ENCODE data around the gene TSSK2.

Gene TSSK2

GRCh38 chr22:19122752-19123492, 8.2 kb upstream of the TSSK2 start:
- no peak for DNase-seq (ENCODE audit: low read depth in 2 of 3, low spot score in 2 of 3)

GRCh38 chr22:19123936-19124335, 7.2 kb upstream of the TSSK2 start:
- no peak for DNase-seq (ENCODE audit: low read depth in 2 of 3, low spot score in 2 of 3)

- no peak for DNase-seq (ENCODE audit: low read depth in 2 of 3, low spot score in 2 of 3)
Measured at GRCh38 chr22:19124377-19124776, 6.7 kb upstream of the TSSK2 start.

- no peak for DNase-seq (ENCODE audit: low read depth in 2 of 3, low spot score in 2 of 3)
Measured at GRCh38 chr22:19125011-19125410, 6.1 kb upstream of the TSSK2 start.

- DNase-seq (ENCODE audit: low read depth in 2 of 3, low spot score in 2 of 3): no peak
Measured at GRCh38 chr22:19125474-19126308, 5.4 kb upstream of the TSSK2 start.

- DNase-seq (ENCODE audit: low read depth in 2 of 3, low spot score in 2 of 3): no peak
Measured at GRCh38 chr22:19126309-19127273, 4.5 kb upstream of the TSSK2 start.

- no peak for DNase-seq (ENCODE audit: low read depth in 2 of 3, low spot score in 2 of 3)
Measured at GRCh38 chr22:19127329-19128008, 3.6 kb upstream of the TSSK2 start.

GRCh38 chr22:19128009-19128401, 3.1 kb upstream of the TSSK2 start:
- DNase-seq (ENCODE audit: low read depth in 2 of 3, low spot score in 2 of 3): no peak

- DNase-seq (ENCODE audit: low read depth in 2 of 3, low spot score in 2 of 3): no peak
Measured at GRCh38 chr22:19128946-19129727, 2.0 kb upstream of the TSSK2 start.

- no peak for DNase-seq (ENCODE audit: low read depth in 2 of 3, low spot score in 2 of 3)
Measured at GRCh38 chr22:19129871-19130270, 1.2 kb upstream of the TSSK2 start.

- DNase-seq (ENCODE audit: low read depth in 2 of 3, low spot score in 2 of 3): no peak
Measured at GRCh38 chr22:19131685-19132015, 542 bp downstream of the TSSK2 start.

- DNase-seq (ENCODE audit: low read depth in 2 of 3, low spot score in 2 of 3): no peak
Measured at GRCh38 chr22:19132153-19132552, 1.0 kb downstream of the TSSK2 start.

- DNase-seq (ENCODE audit: low read depth in 2 of 3, low spot score in 2 of 3): no peak
Measured at GRCh38 chr22:19132693-19133400, 1.7 kb downstream of the TSSK2 start.

GRCh38 chr22:19133561-19133960, 2.5 kb downstream of the TSSK2 start:
- no peak for DNase-seq (ENCODE audit: low read depth in 2 of 3, low spot score in 2 of 3)

- DNase-seq (ENCODE audit: low read depth in 2 of 3, low spot score in 2 of 3): no peak
Measured at GRCh38 chr22:19134176-19134831, 3.2 kb downstream of the TSSK2 start.

GRCh38 chr22:19134874-19135273, 3.8 kb downstream of the TSSK2 start:
- DNase-seq (ENCODE audit: low read depth in 2 of 3, low spot score in 2 of 3): no peak

GRCh38 chr22:19136915-19137314, 5.8 kb downstream of the TSSK2 start:
- no peak for DNase-seq (ENCODE audit: low read depth in 2 of 3, low spot score in 2 of 3)

GRCh38 chr22:19137384-19138216, 6.5 kb downstream of the TSSK2 start:
- no peak for DNase-seq (ENCODE audit: low read depth in 2 of 3, low spot score in 2 of 3)

Data from activated CD8-positive, alpha-beta memory T cell treated with anti-CD3 and anti-CD28 coated beads for 48 hours (primary cell).